ENCODE measurements around the gene PCDHGA12. TPM values are rescaled to one million over a fixed set of nuclear protein-coding genes. Genes with fewer than 3 reads are reported as not detected.
A peak's percentile ranks its signal among the peaks of the same experiment; 100 is the strongest.

PCDHGA12 gene
- total and polyA plus RNA-seq, 2 donors (not counting 1 experiment from before 2014, with no cell fraction given), result 11.9 to 13.7 TPM

- H3K79me2 ChIP-seq (ENCODE audit: control insufficient read depth, insufficient read depth, low read length), result no peaks in the 10 kb centered on the region
- H2AFZ ChIP-seq (ENCODE audit: low read length), result no peak overlapping the region
- H3K9me3 ChIP-seq (ENCODE audit: control insufficient read depth, insufficient read depth, low read depth, low read length), result peaks cover 5% of the 10 kb centered on the region
- no peak overlapping the region for H3K9ac ChIP-seq (ENCODE audit: insufficient read depth, low read length)
- DNase-seq (ENCODE audit: low read depth in 2 of 2), result no peak
- H3K4me2 ChIP-seq (ENCODE audit: extremely low read depth, insufficient read depth, low read length), result peak overlapping the region; percentile 23
- no peaks in the 10 kb centered on the region for H4K20me1 ChIP-seq (ENCODE audit: control insufficient read depth, extremely low read depth, insufficient read depth, low read length)
- H3K27me3 ChIP-seq (ENCODE audit: control insufficient read depth, insufficient read depth, low read length), result no peaks in the 10 kb centered on the region
- TF ChIP-seq CTCF (conservative IDR thresholded peaks at IDR 0.05 in 1 of 2, IDR thresholded peaks at IDR 0.05 in 1 of 2; ENCODE audit: low read depth in 1 of 2, low read length in 2 of 2) (no peak), EZH2 (IDR thresholded peaks at IDR 0.05; ENCODE audit: low read length, missing control alignments) (no peak)
- H3K27ac ChIP-seq (ENCODE audit: insufficient read depth, low read length), result no peak overlapping the region
- H3K36me3 ChIP-seq (ENCODE audit: control insufficient read depth, insufficient read depth, low read length), result no peaks in the 10 kb centered on the region
- H3K4me1 ChIP-seq (ENCODE audit: control insufficient read depth, extremely low read depth, insufficient read depth, low read length), result no peaks in the 10 kb centered on the region
- H3K4me3 ChIP-seq (replicated peaks in 1 of 4; ENCODE audit: control extremely low read depth in 1 of 4, insufficient read depth in 1 of 4, low read depth in 3 of 4, low read length in 4 of 4), result peak overlapping the region in 2 of 4 experiments; percentile 8 to 30
Measured at GRCh38 chr5:141398608-141399007, 31.7 kb upstream of the PCDHGA12 start.

DNA sequence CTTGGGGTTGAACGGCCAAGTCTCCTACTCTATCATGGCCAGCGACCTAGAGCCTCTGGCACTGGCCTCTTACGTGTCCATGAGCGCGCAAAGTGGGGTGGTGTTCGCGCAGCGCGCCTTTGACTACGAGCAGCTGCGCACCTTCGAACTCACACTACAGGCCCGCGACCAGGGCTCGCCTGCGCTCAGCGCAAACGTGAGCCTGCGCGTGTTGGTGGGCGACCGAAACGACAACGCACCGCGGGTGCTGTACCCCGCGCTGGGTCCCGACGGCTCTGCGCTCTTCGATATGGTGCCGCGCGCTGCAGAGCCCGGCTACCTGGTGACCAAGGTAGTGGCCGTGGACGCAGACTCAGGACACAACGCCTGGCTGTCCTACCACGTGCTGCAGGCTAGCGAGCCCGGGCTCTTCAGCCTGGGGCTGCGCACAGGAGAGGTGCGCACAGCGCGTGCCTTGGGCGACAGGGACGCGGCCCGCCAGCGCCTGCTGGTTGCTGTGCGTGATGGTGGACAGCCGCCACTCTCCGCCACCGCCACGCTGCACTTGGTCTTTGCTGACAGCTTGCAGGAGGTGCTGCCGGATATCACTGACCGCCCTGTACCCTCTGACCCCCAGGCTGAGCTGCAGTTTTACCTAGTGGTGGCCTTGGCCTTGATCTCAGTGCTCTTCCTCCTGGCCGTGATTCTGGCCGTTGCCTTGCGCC is 30.6 kb upstream of the PCDHGA12 start:
- Histone ChIP-seq H3K4me2 (ENCODE audit: extremely low read depth, insufficient read depth, low read length) (no peak overlapping the region), H3K9ac (ENCODE audit: insufficient read depth, low read length) (no peak overlapping the region), H3K4me1 (ENCODE audit: control insufficient read depth, extremely low read depth, insufficient read depth, low read length) (no peaks in the 10 kb centered on the region), H3K79me2 (ENCODE audit: control insufficient read depth, insufficient read depth, low read length) (no peaks in the 10 kb centered on the region), H3K27me3 (ENCODE audit: control insufficient read depth, insufficient read depth, low read length) (no peaks in the 10 kb centered on the region), H4K20me1 (ENCODE audit: control insufficient read depth, extremely low read depth, insufficient read depth, low read length) (no peaks in the 10 kb centered on the region), H3K4me3 (replicated peaks in 1 of 4; ENCODE audit: control extremely low read depth in 1 of 4, insufficient read depth in 1 of 4, low read depth in 3 of 4, low read length in 4 of 4) (peak overlapping the region in 1 of 4 experiments; percentile 27), H2AFZ (ENCODE audit: low read length) (no peak overlapping the region), H3K9me3 (ENCODE audit: control insufficient read depth, insufficient read depth, low read depth, low read length) (peaks cover 4% of the 10 kb centered on the region), H3K27ac (ENCODE audit: insufficient read depth, low read length) (no peak overlapping the region), H3K36me3 (ENCODE audit: control insufficient read depth, insufficient read depth, low read length) (no peaks in the 10 kb centered on the region)
- TF ChIP-seq EZH2 (IDR thresholded peaks at IDR 0.05; ENCODE audit: low read length, missing control alignments) (no peak), CTCF (conservative IDR thresholded peaks at IDR 0.05 in 1 of 2, IDR thresholded peaks at IDR 0.05 in 1 of 2; ENCODE audit: low read depth in 1 of 2, low read length in 2 of 2) (no peak)
- no peak for DNase-seq (ENCODE audit: low read depth in 2 of 2)

GRCh38 chr5:141402553-141403243 is 27.6 kb upstream of the PCDHGA12 start, which contains the start of gene PCDHGA9:
PCDHGA9 (plus strand) TSS chr5:141402778; CDS start chr5:141402953, 175 bp downstream.
- Histone ChIP-seq H3K79me2 (ENCODE audit: control insufficient read depth, insufficient read depth, low read length) (no peaks in the 10 kb centered on the region), H4K20me1 (ENCODE audit: control insufficient read depth, extremely low read depth, insufficient read depth, low read length) (no peaks in the 10 kb centered on the region), H3K27me3 (ENCODE audit: control insufficient read depth, insufficient read depth, low read length) (no peaks in the 10 kb centered on the region), H3K4me2 (ENCODE audit: extremely low read depth, insufficient read depth, low read length) (peak within 1 kb of the TSS; percentile 62), H3K36me3 (ENCODE audit: control insufficient read depth, insufficient read depth, low read length) (no peaks in the 10 kb centered on the region), H3K9ac (ENCODE audit: insufficient read depth, low read length) (no peak within 1 kb of the TSS), H3K27ac (ENCODE audit: insufficient read depth, low read length) (no peak within 1 kb of the TSS), H3K9me3 (ENCODE audit: control insufficient read depth, insufficient read depth, low read depth, low read length) (peaks cover 4% of the 10 kb centered on the region), H2AFZ (ENCODE audit: low read length) (no peak within 1 kb of the TSS), H3K4me3 (replicated peaks in 1 of 4; ENCODE audit: control extremely low read depth in 1 of 4, insufficient read depth in 1 of 4, low read depth in 3 of 4, low read length in 4 of 4) (peak within 1 kb of the TSS; percentile 8 to 50 (median 17)), H3K4me1 (ENCODE audit: control insufficient read depth, extremely low read depth, insufficient read depth, low read length) (no peaks in the 10 kb centered on the region)
- DNase-seq (ENCODE audit: low read depth in 2 of 2), result peak; percentile 24 to 57
- TF ChIP-seq EZH2 (IDR thresholded peaks at IDR 0.05; ENCODE audit: low read length, missing control alignments) (no peak), CTCF (conservative IDR thresholded peaks at IDR 0.05 in 1 of 2, IDR thresholded peaks at IDR 0.05 in 1 of 2; ENCODE audit: low read depth in 1 of 2, low read length in 2 of 2) (peak; percentile 40 to 49)

Measured in fibroblast of lung (primary cell).